Measurements from ENCODE around the gene NMBR.
"Not testable (repeated sequence)": the region's sequence is repeated elsewhere in the genome, so short reads cannot be mapped to it uniquely, and the experiment has no call there.

The NMBR gene

GRCh38 chr6:142146828-142147662 is at the start of gene NMBR, which contains the start of gene VTA1:
Gene NMBR (minus strand): TSS chr6:142147122. CDS start chr6:142088658, 58,464 bp downstream.
Gene VTA1 (plus strand): TSS chr6:142147263. CDS start chr6:142147288, 25 bp downstream.
- H3K4me3 ChIP-seq, result peak within 1 kb of the TSS; percentile 72 to 97 (median 87)
- peaks cover 14 to 43% (median 35%) of the 10 kb centered on the region in 11 experiments; a peak in 19 of 22 replicates for H4K20me1 ChIP-seq
- peak within 1 kb of the TSS; percentile 68 to 84 (median 77) for H3K27ac ChIP-seq
- H3K4me1 ChIP-seq, result peaks cover 12 to 32% (median 21%) of the 10 kb centered on the region in 10 experiments
- no peak for TF ChIP-seq Cebpa-rat (IDR thresholded peaks at IDR 0.05)
- H3K9ac ChIP-seq, result peak within 1 kb of the TSS; percentile 72 to 87 (median 84)
- peak within 1 kb of the TSS; percentile 81 to 100 (median 87) for H3K4me2 ChIP-seq
- peaks cover 0 to 4% (median 0%) of the 10 kb centered on the region in 11 experiments; a peak in 1 of 22 replicates for H3K9me3 ChIP-seq (replicated peaks in 1 of 11)
- peaks cover 11 to 39% (median 23%) of the 10 kb centered on the region in 11 experiments; a peak in 18 of 22 replicates for H3K36me3 ChIP-seq
- no peaks in the 10 kb centered on the region for H3K27me3 ChIP-seq

- Histone ChIP-seq H3K36me3 (peaks cover 31 to 94% (median 62%) of the 10 kb centered on the region in 11 experiments; a peak in 21 of 22 replicates), H4K20me1 (peaks cover 0 to 56% (median 4%) of the 10 kb centered on the region in 11 experiments; a peak in 7 of 22 replicates), H3K9ac (no peak overlapping the region), H3K4me2 (no peak overlapping the region), H3K9me3 (replicated peaks in 1 of 11) (no peaks in the 10 kb centered on the region), H3K4me1 (no peaks in the 10 kb centered on the region), H3K27me3 (no peaks in the 10 kb centered on the region), H3K27ac (no peak overlapping the region), H3K4me3 (no peak overlapping the region)
- TF ChIP-seq Cebpa-rat (IDR thresholded peaks at IDR 0.05), result no peak
Observed at GRCh38 chr6:142195862-142196541, 49.1 kb upstream of the NMBR start.

DNA sequence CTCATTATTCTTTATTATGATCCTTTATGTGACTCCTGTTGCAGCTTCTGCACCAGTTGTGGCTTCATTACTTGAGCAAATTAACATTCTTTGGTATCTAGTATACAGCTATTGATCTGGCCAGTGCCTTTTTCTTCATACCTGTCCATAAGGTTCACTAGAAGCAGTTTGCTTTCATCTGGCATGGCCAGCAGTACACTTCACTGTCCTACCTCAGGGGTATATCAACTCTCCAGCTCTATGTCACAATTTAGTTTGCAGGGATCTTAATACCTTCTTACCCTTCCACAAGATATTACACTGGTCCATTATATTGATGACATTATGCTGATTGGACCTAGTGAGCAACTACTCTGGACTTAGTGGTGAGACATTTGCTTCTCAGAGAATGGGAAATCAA is 46.7 kb upstream of the NMBR start:
- peaks cover 0 to 52% (median 4%) of the 10 kb centered on the region in 11 experiments; a peak in 7 of 22 replicates for H4K20me1 ChIP-seq
- no peak overlapping the region for H3K4me2 ChIP-seq
- no peak overlapping the region for H3K4me3 ChIP-seq
- no peaks in the 10 kb centered on the region for H3K4me1 ChIP-seq
- H3K36me3 ChIP-seq, result peaks cover 37 to 94% (median 61%) of the 10 kb centered on the region in 11 experiments
- no peak overlapping the region for H3K27ac ChIP-seq
- no peak overlapping the region for H3K9ac ChIP-seq
- H3K9me3 ChIP-seq (replicated peaks in 1 of 11), result no peaks in the 10 kb centered on the region
- no peak for TF ChIP-seq Cebpa-rat (IDR thresholded peaks at IDR 0.05)
- no peaks in the 10 kb centered on the region for H3K27me3 ChIP-seq

DNA sequence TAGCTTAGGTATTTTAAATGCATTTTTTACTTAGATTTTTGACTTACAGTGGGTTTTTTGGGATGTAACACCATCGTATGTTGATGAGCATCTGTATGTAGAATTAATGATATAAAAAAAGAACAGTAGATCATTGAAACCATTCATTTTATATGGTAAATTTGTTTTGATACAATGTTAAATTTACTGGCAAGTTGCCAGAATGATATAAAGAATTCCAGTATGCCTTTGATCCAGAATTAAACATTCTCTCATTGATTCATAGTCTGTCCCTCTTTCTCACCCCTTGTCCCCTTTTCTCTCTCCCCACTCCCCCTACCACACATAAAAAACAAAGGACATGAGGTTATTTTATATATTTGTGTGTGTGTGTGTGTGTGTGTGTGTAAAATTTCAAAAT is 45.4 kb upstream of the NMBR start:
- Histone ChIP-seq H3K36me3 (peaks cover 34 to 94% (median 57%) of the 10 kb centered on the region in 11 experiments), H3K27me3 (no peaks in the 10 kb centered on the region), H3K4me1 (no peaks in the 10 kb centered on the region), H3K27ac (no peak overlapping the region), H3K9ac (no peak overlapping the region), H3K4me2 (no peak overlapping the region), H4K20me1 (peaks cover 0 to 46% (median 4%) of the 10 kb centered on the region in 11 experiments; a peak in 8 of 22 replicates), H3K9me3 (replicated peaks in 1 of 11) (no peaks in the 10 kb centered on the region), H3K4me3 (no peak overlapping the region)
- TF ChIP-seq Cebpa-rat (IDR thresholded peaks at IDR 0.05), result no peak

DNA sequence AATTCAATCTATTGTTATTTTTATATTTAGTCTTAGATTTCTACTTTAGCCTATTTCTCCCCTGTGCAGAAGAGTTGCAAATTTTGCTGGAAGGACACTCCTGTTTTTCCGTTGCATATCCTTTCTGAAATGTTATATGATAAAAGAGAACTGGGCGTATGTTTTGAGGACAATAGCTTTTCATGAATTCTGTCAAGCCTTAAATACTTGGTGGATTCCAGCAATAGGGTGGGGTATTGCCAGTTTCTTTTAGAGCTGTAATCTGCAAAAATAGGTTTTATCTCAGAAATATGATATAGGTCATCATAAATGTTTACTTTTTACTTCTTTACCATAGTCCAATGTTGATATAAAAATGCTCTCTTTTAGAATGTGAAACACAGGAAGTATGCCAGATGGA is 42.1 kb upstream of the NMBR start:
- Histone ChIP-seq H3K27me3 (no peaks in the 10 kb centered on the region), H3K4me1 (0 out of 20 replicates have a peak, but pooled peaks cover 0 to under 1% (median 0%) of the 10 kb centered on the region in 10 experiments), H3K9ac (no peak overlapping the region), H3K9me3 (replicated peaks in 1 of 11) (no peaks in the 10 kb centered on the region), H4K20me1 (peaks cover 0 to 28% (median 3%) of the 10 kb centered on the region in 11 experiments; a peak in 8 of 22 replicates), H3K4me2 (no peak overlapping the region), H3K4me3 (no peak overlapping the region), H3K27ac (no peak overlapping the region), H3K36me3 (peaks cover 29 to 78% (median 48%) of the 10 kb centered on the region in 11 experiments)
- no peak for TF ChIP-seq Cebpa-rat (IDR thresholded peaks at IDR 0.05)

DNA sequence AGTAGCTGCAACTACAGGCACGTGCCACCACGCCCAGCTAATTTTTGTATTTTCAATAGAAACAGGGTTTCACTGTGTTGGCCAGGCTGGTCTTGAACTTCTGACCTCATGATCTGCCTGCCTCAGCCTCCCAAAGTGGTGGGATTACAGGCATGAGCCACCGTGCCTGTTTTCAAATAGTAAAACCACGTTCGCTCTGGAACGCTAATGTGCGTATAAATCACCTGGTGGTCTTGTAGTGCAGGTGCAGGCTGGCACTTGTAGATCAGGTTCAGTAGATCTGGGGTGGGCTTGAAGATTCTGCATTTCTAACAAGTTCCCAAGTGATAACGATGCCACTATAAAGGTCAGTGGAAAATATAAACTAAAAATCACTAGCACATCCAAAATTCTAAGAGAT is 41.4 kb upstream of the NMBR start:
- H3K36me3 ChIP-seq, result peaks cover 22 to 71% (median 41%) of the 10 kb centered on the region in 11 experiments
- H3K4me3 ChIP-seq; H3K9ac ChIP-seq; H3K4me1 ChIP-seq; H3K27ac ChIP-seq; H3K27me3 ChIP-seq; H3K9me3 ChIP-seq (replicated peaks in 1 of 11); H3K4me2 ChIP-seq: not testable (repeated sequence)
- H4K20me1 ChIP-seq, result peaks cover 0 to 21% (median 0%) of the 10 kb centered on the region in 11 experiments; a peak in 7 of 22 replicates

DNA sequence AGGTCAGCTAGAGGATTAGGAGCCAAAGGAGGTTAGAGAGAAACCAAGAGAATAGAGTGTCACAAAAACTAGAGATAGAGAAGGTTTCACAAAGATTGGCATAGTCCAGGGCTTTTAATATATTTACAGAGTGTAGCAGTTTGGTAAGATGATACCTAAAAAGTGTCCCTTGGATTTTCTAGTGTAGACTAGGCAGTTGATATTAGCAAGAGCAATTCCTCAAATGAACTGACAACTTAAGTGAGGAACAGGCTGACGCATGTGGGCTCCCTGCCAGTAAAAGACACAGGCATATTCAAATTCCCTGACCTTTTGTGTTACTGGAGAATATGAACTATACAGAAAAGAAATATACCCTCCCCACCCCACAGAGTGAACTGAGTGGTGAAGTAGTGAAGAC is 40.3 kb upstream of the NMBR start:
- TF ChIP-seq Cebpa-rat (IDR thresholded peaks at IDR 0.05), result no peak
- Histone ChIP-seq H3K9me3 (replicated peaks in 1 of 11) (no peaks in the 10 kb centered on the region), H3K36me3 (peaks cover 27 to 70% (median 36%) of the 10 kb centered on the region in 11 experiments; a peak in 21 of 22 replicates), H3K4me3 (no peak overlapping the region), H3K27me3 (no peaks in the 10 kb centered on the region), H3K4me1 (peaks cover 0 to 15% (median 0%) of the 10 kb centered on the region in 10 experiments; a peak in 3 of 20 replicates), H4K20me1 (peaks cover 0 to 24% (median 0%) of the 10 kb centered on the region in 11 experiments; a peak in 4 of 22 replicates), H3K9ac (no peak overlapping the region), H3K27ac (no peak overlapping the region), H3K4me2 (no peak overlapping the region)

DNA sequence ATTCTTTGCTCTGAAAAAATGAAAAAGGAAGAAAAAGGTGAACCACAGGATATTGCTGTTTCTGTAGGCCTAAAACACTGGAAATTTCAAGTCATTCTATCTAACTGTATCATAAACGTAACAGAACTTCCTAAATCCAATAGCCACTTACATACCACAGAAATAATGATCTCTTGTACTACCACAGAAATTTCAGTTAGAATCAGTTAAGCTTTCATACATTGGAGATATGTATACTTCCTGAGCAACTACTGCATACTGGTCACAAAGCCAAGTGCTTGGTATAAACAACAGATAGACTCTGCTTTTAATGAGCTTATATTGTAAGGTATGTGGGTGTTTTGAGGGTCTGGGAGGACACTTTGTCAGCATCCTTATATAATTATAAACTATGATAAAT is 38.7 kb upstream of the NMBR start:
- peaks cover 26 to 66% (median 32%) of the 10 kb centered on the region in 11 experiments; a peak in 21 of 22 replicates for H3K36me3 ChIP-seq
- H3K4me1 ChIP-seq, result peaks cover 0 to 15% (median 0%) of the 10 kb centered on the region in 10 experiments; a peak in 3 of 20 replicates
- no peaks in the 10 kb centered on the region for H3K9me3 ChIP-seq (replicated peaks in 1 of 11)
- TF ChIP-seq Cebpa-rat (IDR thresholded peaks at IDR 0.05), result no peak
- H3K27me3 ChIP-seq, result no peaks in the 10 kb centered on the region
- H3K27ac ChIP-seq, result no peak overlapping the region
- peaks cover 0 to 27% (median 0%) of the 10 kb centered on the region in 11 experiments; a peak in 3 of 22 replicates for H4K20me1 ChIP-seq
- H3K4me2 ChIP-seq, result no peak overlapping the region
- H3K4me3 ChIP-seq, result no peak overlapping the region
- H3K9ac ChIP-seq, result no peak overlapping the region

DNA sequence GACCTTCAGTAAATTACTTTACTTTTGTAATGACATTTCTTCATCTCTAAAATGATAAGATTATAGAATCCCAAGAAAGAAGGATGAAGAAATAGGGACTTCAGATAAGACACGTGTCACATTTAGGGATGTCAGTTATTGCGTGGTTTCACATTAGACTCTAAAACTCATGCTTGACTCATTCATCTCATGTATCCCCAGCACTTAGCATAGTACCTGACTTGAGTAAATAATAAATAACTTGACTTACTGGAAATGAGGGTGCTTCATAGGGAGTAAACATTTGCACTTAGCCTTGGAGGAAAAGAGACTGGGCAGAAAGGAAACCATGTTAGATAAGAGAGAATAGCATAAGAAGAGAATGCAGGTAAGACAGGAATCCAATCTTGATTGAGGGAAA is 37.4 kb upstream of the NMBR start:
- no peak overlapping the region for H3K9ac ChIP-seq

More for the DNA sequence above, 37.4 kb upstream of the NMBR start:
- Histone ChIP-seq H3K4me2 (no peak overlapping the region), H3K4me1 (peaks cover 0 to 15% (median 0%) of the 10 kb centered on the region in 10 experiments; a peak in 3 of 20 replicates), H3K4me3 (no peak overlapping the region), H4K20me1 (peaks cover 0 to 32% (median 0%) of the 10 kb centered on the region in 11 experiments; a peak in 3 of 22 replicates), H3K36me3 (peaks cover 17 to 63% (median 24%) of the 10 kb centered on the region in 11 experiments), H3K27me3 (no peaks in the 10 kb centered on the region), H3K27ac (no peak overlapping the region), H3K9me3 (replicated peaks in 1 of 11) (no peaks in the 10 kb centered on the region)
- no peak for TF ChIP-seq Cebpa-rat (IDR thresholded peaks at IDR 0.05)

Measured in BLaER1 treated with 17β-estradiol and CSF1 and Interleukin-3, amounts not matched to agents 10 nM and 100 nM (cell line).